Measurements from ENCODE around the gene MAN1C1.

Gene MAN1C1

GRCh38 chr1:25616095-25616986, at the start of gene MAN1C1:
MAN1C1 (plus strand) TSS chr1:25616791; CDS start chr1:25617798, 1,007 bp downstream.
- peak within 1 kb of the TSS; percentile 82 for H3K4me3 ChIP-seq
- TF ChIP-seq CTCF (IDR thresholded peaks at IDR 0.05): no peak
- H3K27ac ChIP-seq: peak within 1 kb of the TSS; percentile 85 to 93
- DNase-seq (ENCODE audit: low spot score): peak; percentile 87

- H3K4me3 ChIP-seq: no peak overlapping the region
- no peak for TF ChIP-seq CTCF (IDR thresholded peaks at IDR 0.05)
- DNase-seq (ENCODE audit: low spot score): no peak
- peak overlapping the region; percentile 74 to 96 for H3K27ac ChIP-seq
Observed at GRCh38 chr1:25567710-25568089, 48.9 kb upstream of the MAN1C1 start.

GRCh38 chr1:25568090-25568833, 48.3 kb upstream of the MAN1C1 start:
- no peak for DNase-seq (ENCODE audit: low spot score)

GRCh38 chr1:25568834-25569596, 47.6 kb upstream of the MAN1C1 start:
- no peak overlapping the region for H3K4me3 ChIP-seq
- DNase-seq (ENCODE audit: low spot score): no peak
- no peak for TF ChIP-seq CTCF (IDR thresholded peaks at IDR 0.05)
- peak overlapping the region in 1 of 2 donors; percentile 96 for H3K27ac ChIP-seq

More at GRCh38 chr1:25568090-25568833, 48.3 kb upstream of the MAN1C1 start:
- peak overlapping the region; percentile 74 to 96 for H3K27ac ChIP-seq
- no peak for TF ChIP-seq CTCF (IDR thresholded peaks at IDR 0.05)
- no peak overlapping the region for H3K4me3 ChIP-seq

- no peak overlapping the region for H3K4me3 ChIP-seq
- peak overlapping the region in 1 of 2 donors; percentile 16 for H3K27ac ChIP-seq
- DNase-seq (ENCODE audit: low spot score): no peak
- TF ChIP-seq CTCF (IDR thresholded peaks at IDR 0.05): no peak
Observed at GRCh38 chr1:25569597-25570396, 46.8 kb upstream of the MAN1C1 start.

All from coronary artery (tissue), 2 donors.